Tibial nerve (tissue), 4 donors: ENCODE results near the gene RNASE9. TPM values are rescaled to one million over a fixed set of nuclear protein-coding genes. Genes with fewer than 3 reads are reported as not detected.

ENCODE experiments used
- DNase-seq, 2 donors: peaks; one replicate each; pipeline ENCODE4 v3.0.0-alpha.2; 2019; ENCODE audit warnings: low spot score in 2 of 2
- H3K27ac ChIP-seq, 4 donors: fragments of 200-600 bp; sonication (generic) in 3 of 4; one replicate each; pipeline ENCODE4 v1.5.1; 2017 to 2019; ENCODE audit warnings: mild to moderate bottlenecking in 1 of 4
- H3K27me3 ChIP-seq, 2 donors: fragments of 200-600 bp; sonication (generic) in 1 of 2; one replicate each; pipeline versions ENCODE4 v1.5.1 to v1.6.0; 2017 to 2019
- H3K36me3 ChIP-seq, 3 donors: fragments of 200-600 bp; sonication (generic); one replicate each; pipeline ENCODE4 v1.5.1; 2018 to 2019
- H3K4me1 ChIP-seq, 4 donors: fragments of 200-600 bp; sonication (generic) in 3 of 4; one replicate each; pipeline ENCODE4 v1.5.1; 2017 to 2019
- H3K4me3 ChIP-seq, 4 donors: fragments of 200-600 bp; sonication (generic) in 3 of 4; one replicate each; pipeline ENCODE4 v1.5.1; 2017 to 2019; ENCODE audit warnings: mild to moderate bottlenecking in 1 of 4, moderate library complexity in 1 of 4
- H3K9me3 ChIP-seq, 4 donors: fragments of 200-600 bp; sonication (generic) in 3 of 4; one replicate each; pipeline ENCODE4 v1.5.1; 2017 to 2019
- EP300 ChIP-seq, 2 donors: sonication (generic); formaldehyde crosslinking; IDR thresholded peaks; one replicate each; pipeline ENCODE4 v1.6.1; 2017; ENCODE audit warnings: antibody characterized with exemption in 2 of 2, mild to moderate bottlenecking in 1 of 2
- POLR2A ChIP-seq, 2 donors: fragments of 450-650 bp; IDR thresholded peaks; one replicate each; pipeline ENCODE4 v1.6.1; 2017; ENCODE audit warnings: antibody characterized with exemption in 2 of 2, mild to moderate bottlenecking in 2 of 2, moderate library complexity in 2 of 2
- WGBS, 2 donors: methylation state at CpG; one replicate each; pipeline ENCODE4 v1.1.5; 2018; 5-methylcytosine and 5-hydroxymethylcytosine counted together
- total RNA-seq, 4 donors: library from RNA; depleted of rRNA; stranded (reverse); fragments of >200 nt; gene quantifications; one replicate each; pipeline ENCODE4 v1.1.0, GENCODE V29; 2016
- TF ChIP-seq, protein P1 (sequence below), 5 experiments: fragments of 200-600 bp in 3 of 5; fragments of 450-650 bp in 2 of 5; sonication (generic) in 3 of 5; IDR thresholded peaks; one replicate each; pipeline ENCODE4 v1.5.1; 2016 to 2019; ENCODE audit warnings: antibody characterized with exemption in 5 of 5, mild to moderate bottlenecking in 3 of 5, moderate library complexity in 2 of 5

Gene RNASE9
- total RNA-seq, 4 donors from 2014 or later, result not detected

DNA sequence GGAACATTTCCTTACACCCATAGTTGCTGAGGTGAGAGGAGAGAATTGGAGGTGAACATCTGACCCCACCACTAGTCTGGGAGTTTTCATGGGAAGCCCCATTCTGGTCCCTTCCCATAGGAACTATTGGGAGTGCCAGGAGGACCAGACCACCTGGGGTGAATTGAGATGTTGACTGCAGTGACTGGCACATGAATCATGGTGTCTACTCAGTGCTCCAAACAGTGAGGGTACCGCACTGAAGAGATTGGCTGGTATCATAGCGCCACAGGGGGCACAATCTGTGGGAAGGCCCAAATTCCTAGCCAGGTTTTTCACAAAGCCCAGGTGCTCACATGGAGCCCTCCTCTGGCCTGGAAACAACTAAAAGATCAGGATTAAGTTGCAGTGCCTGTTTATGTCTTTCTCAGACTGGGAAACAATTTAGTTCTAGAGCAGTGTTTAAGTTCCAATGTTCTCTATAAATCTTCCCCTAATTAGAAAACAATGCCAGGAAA lies 3.7 kb upstream of the RNASE9 start:
- Histone ChIP-seq H3K27me3 (no peaks in the 10 kb centered on the region), H3K9me3 (peaks cover 0 to 17% (median 0%) of the 10 kb centered on the region in 4 donors), H3K4me3 (no peak overlapping the region), H3K4me1 (no peaks in the 10 kb centered on the region), H3K36me3 (no peaks in the 10 kb centered on the region), H3K27ac (no peak overlapping the region)
- TF ChIP-seq EP300 (IDR thresholded peaks at IDR 0.05) (no peak), POLR2A (IDR thresholded peaks at IDR 0.05) (no peak)
- TF ChIP-seq, protein P1, sequence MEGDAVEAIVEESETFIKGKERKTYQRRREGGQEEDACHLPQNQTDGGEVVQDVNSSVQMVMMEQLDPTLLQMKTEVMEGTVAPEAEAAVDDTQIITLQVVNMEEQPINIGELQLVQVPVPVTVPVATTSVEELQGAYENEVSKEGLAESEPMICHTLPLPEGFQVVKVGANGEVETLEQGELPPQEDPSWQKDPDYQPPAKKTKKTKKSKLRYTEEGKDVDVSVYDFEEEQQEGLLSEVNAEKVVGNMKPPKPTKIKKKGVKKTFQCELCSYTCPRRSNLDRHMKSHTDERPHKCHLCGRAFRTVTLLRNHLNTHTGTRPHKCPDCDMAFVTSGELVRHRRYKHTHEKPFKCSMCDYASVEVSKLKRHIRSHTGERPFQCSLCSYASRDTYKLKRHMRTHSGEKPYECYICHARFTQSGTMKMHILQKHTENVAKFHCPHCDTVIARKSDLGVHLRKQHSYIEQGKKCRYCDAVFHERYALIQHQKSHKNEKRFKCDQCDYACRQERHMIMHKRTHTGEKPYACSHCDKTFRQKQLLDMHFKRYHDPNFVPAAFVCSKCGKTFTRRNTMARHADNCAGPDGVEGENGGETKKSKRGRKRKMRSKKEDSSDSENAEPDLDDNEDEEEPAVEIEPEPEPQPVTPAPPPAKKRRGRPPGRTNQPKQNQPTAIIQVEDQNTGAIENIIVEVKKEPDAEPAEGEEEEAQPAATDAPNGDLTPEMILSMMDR (IDR thresholded peaks at IDR 0.05), result no peak
- 72 to 73% methylated on average over 2 of the region's 2 CpGs for WGBS, 2 donors
- DNase-seq, result no peak

DNA sequence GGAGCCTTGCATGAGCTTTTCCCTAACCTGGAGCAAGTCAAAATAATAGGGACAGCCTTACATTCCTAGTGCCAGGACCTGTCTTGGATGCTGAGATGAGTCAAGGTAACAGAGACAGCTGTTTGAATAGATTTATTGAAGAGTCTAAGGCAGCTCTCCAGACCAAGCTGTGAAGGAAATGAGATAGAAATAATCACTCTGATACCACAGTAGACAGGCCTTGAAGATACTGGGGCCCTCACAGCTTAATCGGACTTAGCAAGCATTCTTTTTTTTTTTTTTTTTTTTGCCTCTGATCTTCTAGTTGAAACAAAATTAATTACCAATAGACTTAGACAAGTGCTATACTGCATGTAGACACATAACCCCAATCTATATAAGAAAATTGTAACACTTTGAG lies 3.1 kb upstream of the RNASE9 start:
- Histone ChIP-seq H3K4me3 (no peak overlapping the region), H3K27ac (no peak overlapping the region), H3K4me1 (no peaks in the 10 kb centered on the region), H3K27me3 (no peaks in the 10 kb centered on the region), H3K36me3 (no peaks in the 10 kb centered on the region), H3K9me3 (peaks cover 0 to 12% (median 0%) of the 10 kb centered on the region in 4 donors)
- 84 to 90% methylated on average over 1 of the region's 1 CpG for WGBS, 2 donors
- DNase-seq, result no peak
- TF ChIP-seq EP300 (IDR thresholded peaks at IDR 0.05), result no peak
- no peak for TF ChIP-seq POLR2A (IDR thresholded peaks at IDR 0.05)
- TF ChIP-seq, protein P1 (IDR thresholded peaks at IDR 0.05), result no peak

DNA sequence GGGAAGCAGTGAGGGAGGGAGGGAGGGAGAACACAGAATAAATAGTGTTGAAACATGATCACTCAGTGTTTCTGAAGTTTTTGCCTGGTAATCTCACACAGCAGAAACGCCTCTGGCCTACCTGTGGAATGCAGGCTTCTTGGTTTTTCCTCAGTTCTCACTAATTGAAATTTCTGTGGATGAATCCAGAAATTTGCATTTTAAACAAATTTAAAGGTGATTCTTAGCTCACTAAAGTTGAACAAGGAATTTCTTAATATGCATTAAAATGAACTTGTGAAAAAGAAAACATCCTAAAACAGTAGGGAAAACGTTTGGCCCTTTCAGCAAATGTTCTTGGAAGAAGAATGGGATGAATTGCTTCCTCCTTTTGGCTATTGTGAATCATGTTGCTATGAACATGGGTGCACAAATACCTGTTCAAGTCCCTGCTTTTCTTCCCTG lies 1.4 kb downstream of the RNASE9 start:
- Histone ChIP-seq H3K36me3 (no peaks in the 10 kb centered on the region), H3K27me3 (no peaks in the 10 kb centered on the region), H3K9me3 (no peaks in the 10 kb centered on the region), H3K27ac (no peak overlapping the region), H3K4me1 (no peaks in the 10 kb centered on the region), H3K4me3 (no peak overlapping the region)
- TF ChIP-seq EP300 (IDR thresholded peaks at IDR 0.05) (no peak), POLR2A (IDR thresholded peaks at IDR 0.05) (no peak)
- TF ChIP-seq, protein P1 (IDR thresholded peaks at IDR 0.05), result no peak
- WGBS, 2 donors, result 38 to 51% methylated on average over 2 of the region's 2 CpGs
- no peak for DNase-seq

DNA sequence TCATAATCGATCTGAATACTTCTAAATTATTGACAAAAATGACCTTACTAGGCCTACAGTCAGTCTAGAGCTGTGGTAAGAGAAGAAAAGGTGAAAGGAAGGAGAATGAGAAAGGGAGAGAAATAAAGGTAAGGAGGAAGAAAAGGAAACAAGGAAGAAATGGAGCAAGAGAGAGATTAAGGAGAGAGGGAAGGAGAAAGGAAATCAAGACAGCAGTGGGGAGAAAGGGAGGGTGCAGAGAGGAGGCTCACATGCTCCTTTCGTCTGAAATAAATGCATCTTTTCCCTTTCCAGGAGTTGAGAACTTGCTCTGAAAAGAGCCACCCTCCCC lies 3.7 kb downstream of the RNASE9 start:
- H3K27me3 ChIP-seq, result no peaks in the 10 kb centered on the region
- H3K36me3 ChIP-seq, result no peaks in the 10 kb centered on the region
- TF ChIP-seq, protein P1 (IDR thresholded peaks at IDR 0.05), result no peak
- no peak for TF ChIP-seq EP300 (IDR thresholded peaks at IDR 0.05)
- TF ChIP-seq POLR2A (IDR thresholded peaks at IDR 0.05), result no peak
- H3K9me3 ChIP-seq, result no peaks in the 10 kb centered on the region
- H3K4me3 ChIP-seq, result no peak overlapping the region
- no peak overlapping the region for H3K27ac ChIP-seq
- DNase-seq, result no peak
- 48 to 53% methylated on average over 2 of the region's 2 CpGs for WGBS, 2 donors
- H3K4me1 ChIP-seq, result no peaks in the 10 kb centered on the region

DNA sequence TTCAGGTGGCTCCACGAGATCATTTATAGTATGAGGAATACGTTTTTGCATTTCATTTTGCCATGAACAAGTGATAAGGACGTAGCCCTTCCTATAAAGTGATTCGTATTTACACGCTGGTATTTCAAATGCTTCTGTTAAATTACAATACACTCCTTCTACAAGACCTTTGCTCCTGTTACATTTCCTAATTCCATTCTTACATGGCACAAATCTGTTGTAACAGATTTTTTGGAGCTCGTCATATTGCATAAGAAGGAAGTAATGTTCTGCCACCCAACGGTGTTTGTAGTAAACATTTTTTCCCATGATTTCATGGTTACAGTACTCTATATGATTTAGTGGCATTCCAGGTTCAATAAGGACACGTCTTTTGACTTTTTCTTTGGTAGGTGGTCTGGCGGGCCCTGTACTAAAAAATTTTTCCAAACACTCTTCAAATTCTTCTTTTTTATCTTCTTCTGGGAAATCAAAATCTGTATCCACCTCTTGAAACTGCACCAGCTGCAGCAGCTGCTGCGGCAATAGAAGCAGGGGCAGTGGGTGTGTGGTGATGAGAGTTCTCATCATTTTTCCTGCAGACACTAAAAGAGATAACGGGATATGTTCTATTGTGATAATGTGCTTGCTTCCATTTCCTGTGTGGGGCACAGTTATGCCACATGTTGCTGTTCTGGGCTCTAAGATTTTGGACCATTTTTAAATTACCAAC lies 4.2 kb downstream of the RNASE9 start:
- 74 to 75% methylated on average over 11 of the region's 11 CpGs for WGBS, 2 donors
- no peaks in the 10 kb centered on the region for H3K4me1 ChIP-seq
- no peak for DNase-seq
- H3K27ac ChIP-seq, result no peak overlapping the region
- no peaks in the 10 kb centered on the region for H3K9me3 ChIP-seq
- no peak overlapping the region for H3K4me3 ChIP-seq
- TF ChIP-seq EP300 (IDR thresholded peaks at IDR 0.05) (no peak), POLR2A (IDR thresholded peaks at IDR 0.05) (no peak)
- TF ChIP-seq, protein P1 (IDR thresholded peaks at IDR 0.05), result no peak
- H3K36me3 ChIP-seq, result no peaks in the 10 kb centered on the region
- no peaks in the 10 kb centered on the region for H3K27me3 ChIP-seq
